GM18498 (cell line): ENCODE measurements around the gene RBMY1A1.
"Not testable (repeated sequence)": the region's sequence is repeated elsewhere in the genome, so short reads cannot be mapped to it uniquely, and the experiment has no call there.

Experiments used
- ATAC-seq: cut with Tn5 transposase; IDR thresholded peaks from one replicate; pipeline ENCODE4 v1.9.1; 2021; ENCODE audit warnings: mild to moderate bottlenecking, moderate library complexity; ENCODE audit not compliant: unreplicated experiment

Gene RBMY1A1

DNA sequence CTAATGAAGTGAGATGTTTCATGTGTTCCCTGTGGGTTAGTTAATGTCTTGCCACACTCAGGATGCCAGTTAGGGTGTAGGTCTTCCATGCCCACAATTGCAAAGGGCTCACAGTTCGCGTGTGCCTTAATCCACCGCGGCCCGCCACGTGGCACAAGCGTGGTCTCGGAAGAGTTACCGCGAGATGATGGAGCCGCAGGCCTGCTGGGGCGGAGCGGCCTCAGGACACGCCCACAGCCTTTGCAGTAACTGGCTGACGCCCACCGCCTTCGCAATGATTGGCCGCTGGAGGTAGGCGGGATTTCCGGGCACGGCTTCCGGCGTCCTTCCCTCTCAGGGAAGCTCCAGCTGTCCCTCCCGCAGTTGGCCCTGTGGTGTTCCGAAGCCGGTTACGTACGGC lies at the start of gene RBMY1A1:
TSS of gene RBMY1A1 (plus strand) at position 301 of the 400 bp plus-strand sequence. CDS start 2,013 bp downstream, outside the sequence.
- ATAC-seq, result not testable (repeated sequence)

DNA sequence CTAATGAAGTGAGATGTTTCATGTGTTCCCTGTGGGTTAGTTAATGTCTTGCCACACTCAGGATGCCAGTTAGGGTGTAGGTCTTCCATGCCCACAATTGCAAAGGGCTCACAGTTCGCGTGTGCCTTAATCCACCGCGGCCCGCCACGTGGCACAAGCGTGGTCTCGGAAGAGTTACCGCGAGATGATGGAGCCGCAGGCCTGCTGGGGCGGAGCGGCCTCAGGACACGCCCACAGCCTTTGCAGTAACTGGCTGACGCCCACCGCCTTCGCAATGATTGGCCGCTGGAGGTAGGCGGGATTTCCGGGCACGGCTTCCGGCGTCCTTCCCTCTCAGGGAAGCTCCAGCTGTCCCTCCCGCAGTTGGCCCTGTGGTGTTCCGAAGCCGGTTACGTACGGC lies 23.6 kb upstream of the RBMY1A1 start, which contains the start of gene RBMY1B:
TSS of gene RBMY1B (plus strand) at position 301 of the 400 bp plus-strand sequence. CDS start 2,013 bp downstream, outside the sequence.
- ATAC-seq, result not testable (repeated sequence)

DNA sequence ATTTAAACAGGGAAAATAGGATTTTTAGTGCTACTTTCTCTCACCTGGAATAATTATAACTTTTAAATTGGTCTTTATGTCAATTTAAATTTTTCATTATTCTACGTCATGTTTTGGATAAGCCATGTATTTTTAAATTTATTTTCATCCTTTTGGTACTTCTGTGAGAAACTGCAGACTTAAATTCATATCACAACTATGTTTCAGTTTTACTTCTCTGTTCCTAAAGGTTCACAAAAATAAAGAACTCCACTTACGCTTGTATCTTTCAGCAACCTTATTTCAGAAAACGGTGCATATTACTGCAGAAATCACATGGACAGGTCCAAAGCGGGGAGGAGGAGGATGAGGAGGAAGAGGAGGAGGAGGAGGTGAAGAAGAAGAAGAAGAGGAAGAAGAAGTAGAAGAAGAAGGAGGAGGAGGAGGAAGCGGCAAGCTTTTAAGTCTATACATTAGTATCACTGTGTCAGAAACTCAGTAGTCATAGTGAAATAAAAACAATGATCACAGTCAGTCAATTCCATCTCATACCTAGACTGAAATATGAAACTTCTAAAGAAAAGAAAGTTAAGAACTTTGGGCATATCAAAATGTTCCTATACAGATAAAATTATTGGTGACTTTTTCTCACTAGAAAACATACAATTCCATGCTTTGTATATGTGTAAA lies 24.8 kb downstream of the RBMY1A1 start:
- peak; percentile 91 for ATAC-seq

DNA sequence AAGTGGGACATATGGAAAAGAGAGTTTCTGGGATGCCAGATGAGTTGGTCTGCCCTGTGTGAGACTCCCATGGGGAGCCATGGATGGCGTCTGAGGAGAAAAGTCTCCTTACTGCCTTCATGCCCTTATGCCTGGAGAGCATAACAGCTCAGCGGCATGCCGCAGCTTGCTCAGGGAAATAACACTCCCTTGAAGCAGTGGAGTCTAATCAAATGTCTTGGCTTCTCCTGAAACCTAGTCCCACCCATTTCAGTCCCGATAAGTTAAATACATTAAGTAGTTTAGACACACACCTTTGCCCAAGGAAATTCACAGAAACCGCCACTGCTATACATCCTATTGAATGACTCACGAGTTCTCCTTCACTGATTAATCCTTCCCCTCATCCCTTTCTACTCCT lies 50.8 kb downstream of the RBMY1A1 start:
- ATAC-seq, result no peak

DNA sequence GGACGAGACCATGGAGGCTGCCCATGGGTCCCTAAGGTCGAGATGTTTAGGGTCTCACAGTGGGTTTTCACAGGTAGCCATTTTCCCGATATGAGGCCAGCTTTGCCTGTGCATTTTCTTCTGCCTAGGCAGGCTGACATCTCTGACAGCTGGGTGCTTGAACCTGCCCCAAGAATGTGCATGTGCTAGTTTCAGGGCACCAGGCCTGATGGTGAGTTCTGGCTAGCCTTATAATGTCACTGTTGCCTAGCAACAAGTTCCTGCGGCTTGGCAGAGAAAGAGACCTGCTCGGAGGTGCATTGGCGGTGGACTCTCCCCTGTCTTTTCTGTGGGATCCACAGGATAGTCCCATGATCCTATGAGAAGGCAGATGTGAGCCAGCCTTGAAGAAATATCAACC lies 51.8 kb downstream of the RBMY1A1 start:
- ATAC-seq, result not testable (repeated sequence)

DNA sequence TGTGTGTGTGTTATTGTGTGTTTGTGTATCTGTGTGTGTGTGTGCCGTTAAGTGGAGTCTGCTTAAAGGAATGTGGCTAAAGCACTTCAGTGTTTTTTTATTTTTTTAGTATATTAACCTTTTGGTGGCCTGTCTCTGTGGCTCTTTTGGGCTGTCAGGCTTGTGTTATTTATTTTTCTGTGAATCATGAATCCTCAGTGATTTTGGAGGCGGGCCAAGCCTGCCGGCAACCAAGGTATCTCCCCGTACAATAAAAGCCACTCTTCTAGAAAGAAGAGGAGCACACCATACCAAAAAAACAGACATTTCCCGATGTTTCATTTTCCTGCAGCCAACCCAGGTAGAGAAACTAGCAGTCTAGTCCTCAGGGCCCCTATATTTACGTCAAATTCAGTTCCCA lies 57.4 kb downstream of the RBMY1A1 start:
- no peak for ATAC-seq

DNA sequence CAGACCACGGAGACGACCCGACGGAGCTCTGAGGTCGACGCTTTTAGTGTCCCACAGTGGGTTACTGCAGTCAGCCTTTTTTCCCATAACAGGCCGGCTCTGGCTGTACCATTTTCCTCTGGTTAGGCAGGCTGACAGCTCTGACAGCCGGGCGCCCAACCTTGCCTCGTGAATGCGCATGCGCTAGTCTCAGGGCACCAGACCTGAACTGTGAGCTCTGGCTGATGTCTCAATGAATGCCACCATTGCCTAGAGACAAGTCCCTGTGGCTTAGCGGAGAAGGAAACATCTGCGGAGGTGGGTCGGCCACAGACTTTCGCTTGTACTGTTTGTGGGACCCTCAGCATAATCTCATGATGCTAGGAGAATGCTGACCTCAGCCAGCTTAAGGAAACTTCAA lies 61.6 kb downstream of the RBMY1A1 start:
- peak; percentile 50 for ATAC-seq
